Stimulated activated CD4-positive, alpha-beta T cell treated with anti-CD3 and anti-CD28 coated beads, Interleukin-2, amount 100 ng/mL, for 48 hours (primary cell): Measurements from ENCODE around the gene KRTAP5-6.

ENCODE experiments used
- DNase-seq, 2 donors: peaks; one replicate each; pipeline ENCODE4 v3.0.0-alpha.2; 2020

The KRTAP5-6 gene

DNA sequence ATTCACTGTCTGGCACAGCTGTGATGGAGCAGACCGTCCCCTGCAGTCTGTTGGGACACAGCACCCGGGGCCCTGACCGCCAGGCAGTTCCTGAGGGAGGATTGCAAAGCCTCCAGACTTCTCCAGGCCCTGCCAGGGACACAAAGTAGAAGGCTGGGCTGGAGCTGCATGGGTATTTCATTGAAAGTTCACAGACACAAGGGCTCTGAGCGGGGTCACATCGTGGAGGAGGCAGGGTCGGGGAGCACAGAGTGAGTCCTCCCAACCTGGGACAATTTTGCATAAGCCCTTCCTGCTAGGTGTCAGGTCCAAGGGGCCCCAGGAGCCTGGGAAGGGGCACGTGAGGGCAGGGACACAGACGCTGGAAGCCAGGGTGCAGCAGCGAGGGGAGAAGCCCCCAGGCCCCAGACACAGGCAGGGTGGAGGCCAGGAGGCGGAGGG, 37.7 kb downstream of the KRTAP5-6 start:
- DNase-seq = no peak

DNA sequence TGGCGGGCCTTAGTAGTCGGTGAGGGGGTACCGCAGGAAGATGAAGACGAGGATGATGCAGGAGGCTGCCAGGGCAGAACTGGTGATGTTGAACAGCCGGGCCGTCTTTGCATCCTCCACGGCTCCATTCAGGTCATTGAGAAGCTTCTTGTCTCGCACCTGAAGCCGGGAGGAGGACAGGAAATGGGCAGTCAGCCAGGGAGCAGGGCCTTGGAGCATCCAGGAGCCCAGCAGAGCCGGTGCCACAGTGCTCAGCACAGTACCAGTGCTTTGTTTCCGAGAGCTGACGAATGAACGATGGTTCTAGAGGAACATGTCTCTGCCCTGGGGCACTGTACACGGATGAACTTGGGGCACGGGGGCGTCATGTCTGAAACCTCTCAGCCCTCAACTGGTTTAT, 38.3 kb downstream of the KRTAP5-6 start:
- DNase-seq = no peak

DNA sequence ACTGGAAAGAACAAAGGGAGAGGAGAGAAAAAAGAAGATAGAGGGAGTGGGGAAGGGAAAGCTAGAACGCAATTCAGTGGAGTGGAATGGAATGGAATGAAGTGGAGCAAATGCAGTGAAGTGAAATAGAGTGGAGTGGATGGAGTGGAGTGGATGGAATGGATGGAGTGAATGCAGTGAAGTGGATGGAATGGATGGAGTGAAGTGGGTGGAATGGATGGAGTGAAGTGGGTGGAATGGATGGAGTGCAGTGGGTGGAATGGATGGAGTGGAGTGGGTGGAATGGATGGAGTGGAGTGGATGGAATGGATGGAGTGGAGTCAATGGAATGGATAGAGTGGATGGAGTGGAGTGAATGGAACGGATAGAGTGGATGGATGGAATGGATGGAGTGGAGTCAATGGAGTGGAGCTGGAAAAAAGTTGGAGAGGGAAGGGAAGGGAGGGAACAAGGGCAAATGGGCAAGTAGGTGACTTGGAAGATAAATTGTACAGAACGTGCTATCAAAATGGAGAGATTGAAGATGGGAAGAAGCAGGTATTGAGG, 39.5 kb downstream of the KRTAP5-6 start:
- no peak for DNase-seq

DNA sequence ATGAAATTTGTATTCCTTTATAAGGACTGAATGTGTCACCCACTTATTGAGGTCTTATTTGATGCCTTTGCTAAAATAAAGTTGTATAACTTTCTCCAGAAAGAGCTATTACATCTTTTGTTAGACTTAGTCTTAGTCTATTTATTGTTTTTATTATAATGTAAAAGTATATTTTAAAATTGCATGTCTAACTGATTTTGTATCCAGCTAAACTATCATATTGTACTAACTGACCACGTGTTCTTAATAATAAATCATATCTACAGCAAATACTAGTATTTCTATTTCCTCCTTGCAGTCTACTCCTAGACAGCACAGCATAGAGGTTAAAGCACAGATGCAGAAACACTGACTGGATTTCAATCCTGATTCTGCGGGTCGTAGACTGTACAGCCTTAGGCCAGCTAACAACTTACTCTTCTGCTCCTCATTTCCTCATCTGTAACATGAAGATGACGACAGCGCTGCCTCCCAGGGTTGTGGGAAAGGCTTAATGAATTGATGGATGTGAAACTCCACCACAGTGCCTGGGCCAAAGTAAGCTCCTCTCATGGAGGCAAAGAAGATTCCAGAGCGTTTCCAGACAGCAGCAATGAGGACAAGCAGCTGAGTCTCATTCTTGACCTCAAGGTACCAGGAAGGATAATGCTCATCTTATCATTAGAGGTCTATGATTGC, 40.2 kb downstream of the KRTAP5-6 start:
- DNase-seq = no peak

DNA sequence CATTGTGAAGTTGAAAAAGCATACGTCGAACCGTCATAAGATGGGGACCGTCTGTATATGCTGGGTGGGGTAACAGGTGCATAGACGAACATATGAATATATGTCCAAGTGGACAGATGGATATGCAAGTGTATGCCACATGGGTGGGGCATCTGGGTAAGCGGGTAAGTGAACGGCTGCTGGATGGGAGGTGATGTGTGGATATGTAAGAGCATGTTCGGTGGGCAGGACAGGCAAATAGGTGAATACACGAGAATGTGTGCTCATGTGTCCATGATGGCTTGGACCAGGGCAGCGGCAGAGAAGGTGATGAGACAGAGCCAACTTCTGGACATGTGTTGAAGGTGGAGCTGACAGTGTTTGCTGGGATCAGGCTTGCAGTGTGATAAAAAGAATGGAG, 41.4 kb downstream of the KRTAP5-6 start:
- no peak for DNase-seq

DNA sequence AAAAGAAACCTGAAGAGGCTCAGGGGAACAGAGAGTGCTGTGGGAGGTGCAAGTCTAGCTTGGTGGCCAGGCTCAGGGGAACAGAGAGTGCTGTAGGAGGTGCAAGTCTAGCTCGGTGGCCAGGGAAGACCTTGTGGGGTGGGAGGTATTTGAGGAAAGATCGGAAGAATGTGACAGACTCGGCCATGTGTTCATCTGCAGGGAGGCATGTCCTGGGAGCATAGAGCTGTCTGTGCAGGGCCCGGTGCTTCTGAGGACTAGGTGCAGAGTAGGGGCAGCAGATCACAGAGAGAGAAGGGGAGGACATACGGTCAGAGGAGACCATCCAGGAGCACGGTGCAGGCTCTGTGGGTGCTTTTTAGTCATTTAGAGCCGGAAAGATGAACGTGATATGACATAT, 42.6 kb downstream of the KRTAP5-6 start:
- DNase-seq = no peak

DNA sequence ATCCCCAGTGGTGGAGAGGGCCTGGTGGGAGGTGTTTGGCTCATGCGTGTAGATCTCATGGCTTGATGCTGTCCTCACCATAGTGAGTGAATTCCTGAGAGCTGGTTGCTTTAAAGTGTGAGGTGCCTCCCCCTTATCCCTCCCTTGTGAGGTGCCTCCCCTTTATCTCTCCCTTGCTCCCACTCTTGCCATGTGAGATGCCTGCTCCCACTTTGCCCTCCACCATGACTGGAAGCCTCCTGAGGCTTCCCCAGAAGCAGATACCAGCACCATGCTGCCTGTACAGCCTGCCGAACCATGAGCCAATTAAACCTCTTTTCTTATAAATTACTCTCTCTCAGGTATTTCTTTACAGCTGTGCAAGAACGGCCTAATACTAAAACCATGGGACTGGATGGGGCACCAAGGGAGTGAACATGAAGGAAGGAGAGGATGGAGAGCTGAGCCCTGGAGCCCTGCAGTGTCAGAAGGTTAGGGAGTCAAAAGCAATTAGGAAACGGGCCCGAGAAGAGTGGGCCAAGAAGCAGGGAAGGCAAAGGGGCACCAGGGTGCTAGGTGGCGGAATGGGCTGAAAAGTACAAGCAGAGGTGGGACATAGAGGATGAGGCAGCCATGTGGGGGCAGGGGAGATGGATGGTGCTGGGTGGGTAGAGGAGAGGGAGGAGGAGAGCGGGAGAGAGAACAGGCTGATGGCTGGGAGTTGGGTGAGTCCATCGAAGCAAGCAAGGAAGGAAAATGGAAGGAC, 44.0 kb downstream of the KRTAP5-6 start:
- no peak for DNase-seq

DNA sequence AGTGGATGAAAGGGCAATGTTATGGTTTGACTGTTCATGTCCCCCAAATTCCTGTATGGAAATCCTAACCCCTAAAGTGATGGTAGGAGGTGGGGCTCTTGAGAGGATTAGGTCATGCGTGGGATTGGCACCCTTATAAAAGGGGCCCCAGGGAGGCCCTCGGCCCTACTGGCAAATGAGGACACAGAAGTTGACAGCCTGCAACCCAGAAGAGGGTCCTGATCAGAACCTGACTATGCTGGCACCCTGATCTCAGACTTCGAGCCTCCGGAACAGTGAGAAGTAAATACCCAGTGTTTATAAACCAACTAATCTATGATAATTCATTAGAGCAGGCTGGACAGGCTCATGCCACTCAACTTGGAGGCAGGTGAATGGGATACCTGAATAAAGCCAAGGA, 44.7 kb downstream of the KRTAP5-6 start:
- DNase-seq = no peak

DNA sequence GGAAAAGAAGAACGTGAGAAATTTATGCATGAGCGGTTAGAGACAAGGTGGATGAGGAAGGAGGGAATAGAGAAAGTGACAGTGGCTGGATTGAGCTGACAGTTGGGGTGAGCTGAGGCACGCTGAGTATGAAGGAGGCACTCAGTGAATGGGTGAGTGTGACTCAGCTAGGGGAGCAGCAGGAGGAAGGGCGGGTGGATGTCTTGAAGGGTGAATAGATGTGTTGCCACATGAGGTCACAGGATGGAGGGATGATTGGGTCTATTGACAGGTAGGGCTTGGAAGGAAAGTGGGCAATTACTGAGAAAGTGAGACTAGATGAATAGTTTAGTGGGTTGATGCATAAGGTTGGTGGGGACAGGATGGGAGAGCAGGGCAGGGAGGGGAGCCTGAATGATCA, 45.4 kb downstream of the KRTAP5-6 start:
- DNase-seq = no peak

DNA sequence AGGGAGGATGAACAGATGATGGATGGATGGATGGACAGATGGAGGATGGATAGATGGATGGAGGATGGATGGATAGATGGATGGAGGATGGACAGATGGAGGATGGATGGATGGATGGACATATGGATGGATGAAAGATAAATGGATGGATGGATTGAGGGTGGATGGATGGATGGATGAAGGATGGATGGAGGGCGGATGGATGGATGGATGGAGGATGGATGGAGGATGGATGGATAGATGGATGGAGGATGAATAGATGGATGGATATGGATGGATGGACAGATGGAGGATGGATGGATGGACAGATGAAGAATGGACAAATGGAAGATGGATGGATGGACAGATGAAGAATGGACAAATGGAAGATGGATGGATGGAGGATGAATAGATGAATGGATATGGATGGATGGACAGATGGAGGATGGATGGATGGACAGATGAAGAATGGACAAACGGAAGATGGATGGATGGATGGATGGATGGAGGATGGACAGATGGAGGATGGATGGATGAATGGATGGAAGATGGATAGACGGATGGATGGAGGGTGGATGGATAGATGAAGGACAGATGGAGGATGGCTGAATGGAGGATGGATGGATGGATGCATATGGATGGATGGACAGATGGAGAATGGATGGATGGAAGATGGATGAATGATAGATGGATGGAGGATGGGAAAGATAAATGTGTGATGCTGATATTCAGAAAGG, 46.0 kb downstream of the KRTAP5-6 start:
- no peak for DNase-seq

DNA sequence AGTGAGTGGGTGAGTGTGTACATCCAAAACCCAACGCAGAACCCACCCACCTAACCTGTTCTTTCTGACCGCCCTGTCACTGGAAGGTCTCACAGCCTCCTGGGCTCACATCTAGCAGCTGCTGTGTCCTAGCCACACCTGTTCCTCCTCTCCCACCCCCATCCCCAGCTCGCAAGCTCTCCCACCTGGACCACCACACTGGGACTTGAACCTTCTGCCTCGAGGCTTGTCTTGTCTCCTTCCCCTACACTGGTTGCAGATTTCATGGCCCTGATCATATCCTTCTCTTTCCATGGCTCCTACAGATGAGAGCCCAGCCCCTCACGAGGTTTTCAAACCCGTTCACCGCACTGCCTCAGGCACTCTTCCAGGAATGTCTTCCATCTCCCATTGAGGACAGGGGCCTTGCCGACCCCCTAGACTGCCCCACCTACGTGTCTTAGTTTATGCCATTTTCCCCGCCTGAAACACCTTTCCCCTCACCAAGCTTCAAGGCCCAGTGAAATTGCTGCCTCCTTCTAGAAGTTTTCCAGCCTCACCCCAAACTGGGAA, 46.7 kb downstream of the KRTAP5-6 start:
- DNase-seq = no peak

DNA sequence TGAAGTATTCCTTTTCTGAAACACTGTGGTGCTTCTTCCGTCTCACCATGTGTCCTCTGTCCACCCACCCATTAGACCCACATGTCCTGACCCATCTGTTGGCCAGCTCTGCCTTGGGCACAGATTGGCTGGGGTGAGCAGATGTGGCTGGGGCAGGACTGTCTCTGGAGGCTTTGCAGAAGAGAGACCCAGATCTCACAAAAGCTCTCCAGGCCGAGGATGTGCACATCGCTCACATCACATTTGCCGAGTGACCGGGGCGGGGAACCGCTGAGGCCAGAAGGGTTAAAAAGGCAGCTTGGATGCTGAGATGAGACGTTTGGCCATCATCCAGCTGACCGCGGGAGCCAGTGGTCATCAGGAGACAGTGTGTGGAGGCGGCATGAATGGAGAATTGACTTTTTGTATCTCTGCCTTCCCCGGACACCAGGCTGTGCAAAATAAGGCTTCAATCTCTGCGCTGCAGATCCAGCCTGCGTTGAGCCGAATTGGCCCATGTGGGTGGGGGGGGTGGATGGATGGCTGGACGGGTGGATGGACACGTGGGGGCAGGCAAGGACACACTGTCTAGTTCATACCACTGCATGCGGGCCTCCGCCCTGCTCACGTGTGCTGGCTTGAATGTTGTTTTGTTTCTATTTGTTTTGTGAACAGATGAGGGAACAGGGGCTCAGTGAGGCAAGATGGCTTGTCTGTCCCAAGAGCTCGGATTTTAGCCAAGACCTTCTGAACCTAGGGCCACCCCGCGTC, 47.3 kb downstream of the KRTAP5-6 start:
- no peak for DNase-seq

DNA sequence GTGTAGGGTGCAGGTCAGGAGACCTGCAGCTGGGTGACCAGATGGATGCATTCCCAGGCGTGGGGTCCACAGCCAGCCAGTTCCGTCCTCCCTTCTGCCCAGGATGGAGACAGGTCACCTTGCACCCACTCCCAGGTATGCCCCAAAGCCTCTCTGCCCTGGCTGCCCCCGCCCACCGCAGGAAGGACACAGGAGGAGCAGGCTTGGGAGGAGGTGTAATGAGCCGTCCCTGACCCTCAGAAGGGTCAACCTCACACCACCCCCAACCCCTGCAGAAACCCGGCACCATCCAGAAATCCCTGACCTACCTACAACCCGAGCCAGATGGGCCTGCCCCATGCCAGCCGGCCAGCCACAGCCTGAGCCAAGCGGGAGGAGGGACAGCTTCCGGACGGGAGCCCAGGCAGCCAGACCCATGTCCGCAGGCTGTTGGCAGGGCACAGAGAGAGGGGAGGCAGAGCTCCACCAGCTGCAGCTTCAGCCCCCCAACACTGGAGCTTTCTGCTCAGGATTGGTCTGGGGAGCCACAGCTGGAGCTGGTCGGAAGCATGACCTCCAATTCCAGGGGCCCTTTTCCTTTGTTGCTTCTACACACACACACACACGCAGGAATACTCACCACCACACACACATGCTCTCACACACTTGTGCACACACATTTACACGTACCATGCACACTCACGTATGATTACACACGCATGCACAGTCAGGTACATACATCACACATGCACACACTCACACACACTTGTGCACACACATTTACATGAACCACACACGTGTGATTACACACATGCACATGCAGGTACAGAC, 48.1 kb downstream of the KRTAP5-6 start:
- no peak for DNase-seq

DNA sequence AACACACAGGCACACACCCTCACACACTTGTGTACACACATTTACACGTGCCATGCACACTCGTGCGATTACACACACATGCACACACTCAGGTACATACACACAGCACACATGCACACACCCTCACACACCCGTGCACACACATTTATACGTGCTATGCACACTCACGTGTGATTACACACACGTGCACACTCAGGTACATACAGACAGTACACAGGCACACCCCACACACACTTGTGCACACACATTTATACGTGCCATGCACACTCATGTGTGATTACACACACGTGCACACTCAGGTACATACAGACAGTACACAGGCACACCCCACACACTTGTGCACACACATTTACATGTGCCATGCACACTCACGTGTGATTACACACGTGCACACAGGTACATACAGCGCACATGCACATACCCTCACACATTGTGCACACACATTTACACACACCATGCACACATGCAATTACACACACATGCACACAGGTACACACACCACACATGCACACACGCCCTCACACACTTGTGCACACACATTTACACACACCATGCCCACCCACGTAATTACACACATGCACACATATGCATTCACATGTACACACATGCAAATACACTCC, 48.8 kb downstream of the KRTAP5-6 start:
- DNase-seq = no peak

DNA sequence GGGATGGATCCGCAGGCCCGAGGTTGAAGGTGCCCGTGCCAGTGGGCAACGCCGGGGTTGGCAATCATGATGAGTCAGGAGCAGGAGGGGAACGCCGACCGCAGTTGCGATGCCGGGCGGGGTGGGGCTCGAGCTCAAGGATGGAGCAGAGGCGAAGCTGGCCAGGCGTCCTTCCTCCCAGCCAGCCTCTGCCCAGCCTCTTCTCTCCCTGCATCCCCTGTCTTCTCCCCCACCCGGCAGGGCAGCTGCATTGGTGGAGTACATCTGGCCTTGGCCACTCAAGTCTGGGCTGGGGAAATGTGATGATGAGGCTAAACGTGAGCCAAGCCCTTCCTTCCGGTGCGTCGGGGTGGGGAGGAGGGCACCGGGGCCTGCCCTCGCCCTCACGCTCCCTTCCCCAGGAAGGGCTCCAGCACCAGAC, 49.5 kb downstream of the KRTAP5-6 start:
- DNase-seq = no peak

DNA sequence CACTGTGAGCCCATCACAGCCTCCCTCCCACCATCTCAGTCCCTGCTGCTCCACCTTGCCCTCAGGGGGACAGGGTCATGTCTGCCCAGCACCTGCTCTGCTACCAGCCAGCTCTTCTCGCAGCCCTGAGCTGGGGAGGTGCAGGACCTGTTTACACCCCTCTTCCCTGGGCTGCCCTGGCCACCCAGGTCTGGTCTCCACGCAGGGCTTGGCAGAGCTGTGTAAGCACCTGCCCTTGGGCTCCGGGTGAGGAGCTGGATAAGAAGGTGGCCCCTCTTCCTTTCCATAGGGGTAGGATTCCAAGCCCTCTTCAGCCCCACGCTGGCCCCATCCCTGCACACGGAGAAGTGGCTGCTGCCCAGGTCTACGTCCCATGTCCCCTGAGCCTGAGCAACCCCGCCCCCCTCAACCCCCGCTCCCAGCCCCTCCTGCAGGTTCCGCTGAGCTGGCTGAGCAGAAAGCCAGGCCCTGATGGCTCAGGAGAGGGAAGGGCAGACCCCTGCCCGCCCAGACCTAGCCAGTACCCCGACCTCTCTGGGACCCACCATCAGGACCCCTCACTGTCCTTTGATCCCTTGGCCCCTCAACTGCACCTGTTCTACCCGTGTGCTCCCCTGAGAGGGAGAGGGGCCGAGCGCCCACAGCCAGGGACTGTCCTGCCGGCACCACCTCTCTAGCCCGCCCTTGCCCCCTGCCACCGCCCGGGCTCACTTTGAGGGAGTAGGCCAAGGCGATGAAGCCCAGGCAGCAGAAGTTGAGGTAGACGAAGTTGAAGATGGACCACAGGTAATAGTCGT, 50.2 kb downstream of the KRTAP5-6 start:
- DNase-seq = no peak
